A172 (cell line): ENCODE data around the gene AFG1L. TPM values are rescaled to one million over a fixed set of nuclear protein-coding genes. Genes with fewer than 3 reads are reported as not detected.
"Not testable (repeated sequence)": the region's sequence is repeated elsewhere in the genome, so short reads cannot be mapped to it uniquely, and the experiment has no call there.

Experiments
- DNase-seq: peaks from one replicate; pipeline ENCODE4 v3.0.0-alpha.2; 2015; ENCODE audit warnings: low spot score
- total RNA-seq: library from RNA; depleted of rRNA; stranded (reverse); fragments of >200 nt; shearing (Covaris generic); gene quantifications from 2 replicates; pipeline ENCODE4 v1.2.3, GENCODE V29; 2014

Gene AFG1L
- total RNA-seq, 1 experiment from 2014 or later = 6.6 TPM

- not testable (repeated sequence) for DNase-seq
These were observed 121.4 kb downstream of the AFG1L start for GRCh38 chr6:108416047-108416833.

GRCh38 chr6:108417027-108417426, 122.2 kb downstream of the AFG1L start:
- DNase-seq = no peak

GRCh38 chr6:108419474-108419873, 124.6 kb downstream of the AFG1L start:
- no peak for DNase-seq

GRCh38 chr6:108419934-108420609, 125.2 kb downstream of the AFG1L start:
- DNase-seq = no peak

GRCh38 chr6:108421366-108421765, 126.5 kb downstream of the AFG1L start:
- no peak for DNase-seq

GRCh38 chr6:108423982-108424705, 129.3 kb downstream of the AFG1L start:
- DNase-seq = no peak

GRCh38 chr6:108425428-108425827, 130.6 kb downstream of the AFG1L start:
- DNase-seq = no peak

GRCh38 chr6:108432143-108432542, 137.3 kb downstream of the AFG1L start:
- no peak for DNase-seq

- DNase-seq = no peak
These were observed 137.9 kb downstream of the AFG1L start for GRCh38 chr6:108432792-108433191.

- no peak for DNase-seq
These were observed 139.4 kb downstream of the AFG1L start for GRCh38 chr6:108434222-108434621.

- no peak for DNase-seq
These were observed 140.5 kb downstream of the AFG1L start for GRCh38 chr6:108435391-108435790.

GRCh38 chr6:108436771-108437170, 141.9 kb downstream of the AFG1L start:
- DNase-seq = no peak

- no peak for DNase-seq
These were observed 143.0 kb downstream of the AFG1L start for GRCh38 chr6:108437821-108438220.

GRCh38 chr6:108438918-108439317, 144.1 kb downstream of the AFG1L start:
- no peak for DNase-seq

GRCh38 chr6:108441141-108441540, 146.3 kb downstream of the AFG1L start:
- no peak for DNase-seq

- DNase-seq = no peak
These were observed 148.1 kb downstream of the AFG1L start for GRCh38 chr6:108442770-108443520.

- no peak for DNase-seq
These were observed 151.8 kb downstream of the AFG1L start for GRCh38 chr6:108446629-108447150.

- no peak for DNase-seq
These were observed 153.6 kb downstream of the AFG1L start for GRCh38 chr6:108448481-108448880.

- DNase-seq = not testable (repeated sequence)
These were observed 154.9 kb downstream of the AFG1L start for GRCh38 chr6:108449717-108450116.

- DNase-seq = no peak
These were observed 157.0 kb downstream of the AFG1L start for GRCh38 chr6:108451816-108452215.

GRCh38 chr6:108452711-108453195, 157.9 kb downstream of the AFG1L start:
- DNase-seq = no peak
